Measurements from ENCODE around the gene EHBP1L1.

DNA sequence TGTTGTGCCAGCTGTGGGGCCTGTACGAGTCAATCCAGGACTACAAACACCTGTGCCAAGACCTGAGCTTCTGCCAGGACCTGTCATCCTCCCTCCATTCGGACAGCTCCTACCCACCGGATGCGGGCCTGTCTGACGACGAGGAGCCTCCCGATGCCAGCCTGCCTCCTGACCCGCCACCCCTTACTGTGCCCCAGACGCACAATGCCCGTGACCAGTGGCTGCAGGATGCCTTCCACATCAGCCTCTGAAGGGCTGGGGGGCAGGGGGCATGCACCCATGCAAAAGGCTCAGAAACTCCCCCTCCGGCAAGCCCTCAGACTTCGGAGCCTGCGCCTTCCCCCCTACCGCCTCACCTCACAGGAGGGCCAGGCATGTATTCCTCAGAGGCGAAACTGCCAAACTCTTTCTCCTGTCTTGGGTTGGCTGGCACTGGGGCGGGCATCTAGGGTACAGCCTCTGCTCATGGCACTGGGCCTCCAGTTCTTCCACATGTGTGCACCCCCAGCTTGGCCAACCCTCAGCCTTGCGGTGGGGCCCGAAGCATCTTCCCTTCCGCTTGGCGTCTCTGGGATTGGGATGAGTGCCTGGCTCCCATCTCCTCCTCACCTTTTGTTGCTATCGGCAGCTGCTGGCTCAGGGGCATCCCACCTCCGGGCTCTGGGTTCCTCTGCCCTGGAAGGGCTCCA, 2.3 kb upstream of the EHBP1L1 start:
- TF ChIP-seq, protein P1, sequence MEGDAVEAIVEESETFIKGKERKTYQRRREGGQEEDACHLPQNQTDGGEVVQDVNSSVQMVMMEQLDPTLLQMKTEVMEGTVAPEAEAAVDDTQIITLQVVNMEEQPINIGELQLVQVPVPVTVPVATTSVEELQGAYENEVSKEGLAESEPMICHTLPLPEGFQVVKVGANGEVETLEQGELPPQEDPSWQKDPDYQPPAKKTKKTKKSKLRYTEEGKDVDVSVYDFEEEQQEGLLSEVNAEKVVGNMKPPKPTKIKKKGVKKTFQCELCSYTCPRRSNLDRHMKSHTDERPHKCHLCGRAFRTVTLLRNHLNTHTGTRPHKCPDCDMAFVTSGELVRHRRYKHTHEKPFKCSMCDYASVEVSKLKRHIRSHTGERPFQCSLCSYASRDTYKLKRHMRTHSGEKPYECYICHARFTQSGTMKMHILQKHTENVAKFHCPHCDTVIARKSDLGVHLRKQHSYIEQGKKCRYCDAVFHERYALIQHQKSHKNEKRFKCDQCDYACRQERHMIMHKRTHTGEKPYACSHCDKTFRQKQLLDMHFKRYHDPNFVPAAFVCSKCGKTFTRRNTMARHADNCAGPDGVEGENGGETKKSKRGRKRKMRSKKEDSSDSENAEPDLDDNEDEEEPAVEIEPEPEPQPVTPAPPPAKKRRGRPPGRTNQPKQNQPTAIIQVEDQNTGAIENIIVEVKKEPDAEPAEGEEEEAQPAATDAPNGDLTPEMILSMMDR (conservative IDR thresholded peaks at IDR 0.05; ENCODE audit: low read depth, low read length): no peak
- TF ChIP-seq EZH2 (IDR thresholded peaks at IDR 0.05; ENCODE audit: low read length, unreplicated experiment) (no peak), EZH2phosphoT487 (IDR thresholded peaks at IDR 0.05; ENCODE audit: borderline replicate concordance, low read length) (no peak)
